ENCODE measurements around the gene TEDC1.
A peak's percentile ranks its signal among the peaks of the same experiment; 100 is the strongest.

TEDC1 gene

DNA sequence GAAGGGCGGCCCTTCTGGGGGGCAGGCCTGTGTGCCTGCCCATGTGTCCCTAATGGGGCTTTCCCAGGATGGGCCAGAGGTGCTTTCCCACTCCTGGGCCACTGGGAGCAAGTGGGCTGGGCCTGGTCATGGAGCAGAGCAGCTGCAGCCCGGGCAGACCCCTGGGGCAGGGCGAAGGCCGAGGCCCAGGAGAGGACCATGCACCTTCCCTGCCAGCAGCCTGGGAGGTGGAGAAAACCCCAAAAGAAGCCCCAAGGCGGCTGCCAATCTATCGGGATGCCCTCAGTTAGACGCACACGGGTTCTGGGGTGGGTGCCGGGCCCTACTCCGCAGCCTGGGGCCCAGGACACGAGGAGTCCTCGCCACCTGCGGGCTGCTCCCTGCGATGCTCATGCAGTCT lies 32.5 kb upstream of the TEDC1 start:
- no peak for DNase-seq

DNA sequence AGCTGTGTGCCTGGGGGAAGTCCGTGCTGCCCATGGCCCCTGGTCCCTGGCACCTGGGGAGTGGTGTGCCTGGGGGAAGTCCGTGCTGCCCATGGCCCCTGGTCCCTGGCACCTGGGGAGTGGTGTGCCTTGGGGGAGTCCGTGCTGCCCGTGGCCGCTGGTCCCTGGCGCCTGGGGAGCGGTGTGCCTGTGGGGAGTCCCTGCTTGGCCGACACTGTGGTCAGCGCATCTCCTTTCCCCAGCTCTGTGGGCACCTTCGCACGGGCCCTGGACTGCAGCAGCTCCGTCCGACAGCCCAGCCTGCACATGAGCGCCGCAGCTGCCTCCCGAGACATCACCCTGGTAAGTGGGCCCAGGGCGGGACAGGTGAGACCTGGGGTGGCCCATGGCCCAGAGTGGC lies 30.9 kb upstream of the TEDC1 start:
- DNase-seq: no peak

DNA sequence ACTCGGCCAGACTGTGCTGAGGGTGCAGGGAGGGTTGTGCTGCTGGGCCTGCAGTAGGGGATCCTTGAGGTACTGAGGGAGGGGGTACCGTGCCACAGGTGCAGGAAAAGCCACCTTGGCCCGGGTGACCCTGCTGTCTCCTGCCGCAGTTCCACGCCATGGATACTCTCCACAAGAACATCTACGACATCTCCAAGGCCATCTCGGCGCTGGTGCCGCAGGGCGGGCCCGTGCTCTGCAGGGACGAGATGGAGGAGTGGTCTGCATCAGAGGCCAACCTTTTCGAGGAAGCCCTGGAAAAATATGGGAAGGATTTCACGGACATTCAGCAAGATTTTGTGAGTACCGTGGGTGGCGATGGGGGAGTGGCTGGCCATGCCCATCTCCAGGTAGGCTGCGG lies 30.4 kb upstream of the TEDC1 start:
- no peak for DNase-seq

- no peak for DNase-seq
Measured at GRCh38 chr14:105461903-105462302, 29.1 kb upstream of the TEDC1 start.

- DNase-seq: no peak
Measured at GRCh38 chr14:105464501-105464900, 26.5 kb upstream of the TEDC1 start.

- peak in 1 of 2 experiments; percentile 28 for DNase-seq
Measured at GRCh38 chr14:105465209-105466031, 25.6 kb upstream of the TEDC1 start.

DNA sequence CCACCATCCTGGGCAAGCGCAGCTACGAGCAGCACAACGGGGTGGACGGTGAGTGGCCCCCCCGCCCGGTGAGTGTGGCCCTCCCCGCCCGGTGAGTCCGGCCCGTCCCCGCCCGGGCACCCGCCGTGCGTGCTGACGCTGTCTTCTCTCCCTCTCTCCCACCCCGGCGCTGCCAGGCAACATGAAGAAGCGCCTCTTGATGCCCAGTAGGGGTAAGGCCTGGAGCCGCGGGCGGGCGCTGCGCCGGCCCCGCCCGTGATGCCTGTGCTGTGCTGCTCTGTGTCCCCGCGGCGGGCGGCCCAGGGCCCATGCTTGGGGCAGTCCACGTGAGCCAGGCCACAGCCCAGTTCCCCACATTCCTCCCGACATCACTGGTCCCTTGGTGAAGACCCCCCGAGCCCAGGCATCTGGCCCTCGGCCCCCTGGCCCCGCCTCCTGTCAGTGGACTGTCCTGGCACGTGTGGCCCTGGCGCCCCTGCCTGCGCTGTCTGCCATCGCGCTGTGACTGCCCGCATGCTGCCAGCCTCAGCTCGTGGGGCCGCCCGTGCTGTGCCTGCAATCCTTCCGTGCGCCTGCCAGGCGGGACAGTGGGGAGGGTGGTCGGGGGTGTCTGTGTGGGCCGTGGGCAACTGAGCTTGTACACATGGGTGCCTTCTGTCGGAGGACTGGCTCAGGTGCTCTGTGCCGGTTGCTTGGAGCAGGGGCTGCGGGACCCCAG lies 24.4 kb upstream of the TEDC1 start:
- no peak for DNase-seq

DNA sequence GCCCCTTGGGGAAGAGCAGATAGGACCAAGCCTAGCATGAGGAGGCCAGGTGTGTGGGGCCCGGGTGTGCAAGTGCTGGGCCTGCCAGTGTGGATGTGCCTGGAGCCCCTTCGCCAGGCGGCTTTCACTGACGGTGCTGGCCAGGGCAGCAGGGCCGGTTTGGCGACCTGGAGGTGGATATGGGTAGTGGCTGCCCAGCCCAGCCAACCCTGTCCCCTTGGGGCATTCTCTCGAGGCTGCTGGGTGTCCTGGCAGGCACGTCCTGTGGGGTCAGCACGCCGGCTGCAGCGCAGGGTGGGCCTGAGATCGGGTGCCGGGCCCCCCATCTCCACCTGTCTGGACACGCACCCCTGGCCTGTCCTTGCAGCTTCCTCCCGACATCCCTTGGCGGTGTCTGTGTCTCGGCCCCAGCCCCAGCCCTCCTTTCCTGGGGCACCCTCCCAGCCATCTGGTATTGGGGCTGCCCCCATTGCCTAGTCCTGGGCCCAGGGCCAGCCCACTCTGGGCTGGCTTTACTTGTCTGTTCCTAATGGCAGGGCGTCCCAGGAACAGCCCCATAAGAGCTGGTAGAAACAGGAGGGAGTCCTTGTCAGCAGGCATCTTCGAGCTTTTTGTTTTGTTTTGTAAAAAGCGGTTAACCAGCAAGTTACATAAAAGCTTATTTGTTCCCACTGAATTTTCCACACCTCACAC lies 23.7 kb upstream of the TEDC1 start:
- DNase-seq: no peak

DNA sequence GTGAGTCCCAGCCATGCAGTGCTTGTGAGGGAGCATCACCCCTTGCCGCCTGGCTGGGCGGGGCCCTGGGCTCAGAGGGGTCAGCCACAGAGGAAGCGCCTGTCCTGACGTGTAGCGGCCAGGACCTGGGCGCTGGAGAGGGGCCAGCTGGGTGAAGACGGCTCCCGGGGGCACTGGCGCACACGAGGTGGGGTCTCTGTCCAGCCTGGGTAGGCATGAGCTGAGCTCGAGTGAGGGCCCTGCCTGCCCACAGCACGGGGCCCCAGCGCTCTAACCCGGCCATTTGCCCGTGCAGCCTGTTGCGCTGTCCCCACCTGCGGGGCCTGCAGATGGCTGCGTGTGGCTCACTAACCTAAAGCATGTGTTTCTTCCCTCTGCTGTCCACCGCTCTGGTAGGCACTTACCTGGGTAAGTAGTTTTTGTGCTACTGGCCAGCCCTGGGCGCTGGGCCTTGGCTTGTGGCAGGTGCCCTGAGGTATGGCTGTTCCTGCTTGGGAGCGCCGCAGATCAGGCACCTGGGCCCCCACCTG lies 23.0 kb upstream of the TEDC1 start:
- DNase-seq: no peak

- DNase-seq: no peak
Measured at GRCh38 chr14:105468621-105469241, 22.3 kb upstream of the TEDC1 start.

DNA sequence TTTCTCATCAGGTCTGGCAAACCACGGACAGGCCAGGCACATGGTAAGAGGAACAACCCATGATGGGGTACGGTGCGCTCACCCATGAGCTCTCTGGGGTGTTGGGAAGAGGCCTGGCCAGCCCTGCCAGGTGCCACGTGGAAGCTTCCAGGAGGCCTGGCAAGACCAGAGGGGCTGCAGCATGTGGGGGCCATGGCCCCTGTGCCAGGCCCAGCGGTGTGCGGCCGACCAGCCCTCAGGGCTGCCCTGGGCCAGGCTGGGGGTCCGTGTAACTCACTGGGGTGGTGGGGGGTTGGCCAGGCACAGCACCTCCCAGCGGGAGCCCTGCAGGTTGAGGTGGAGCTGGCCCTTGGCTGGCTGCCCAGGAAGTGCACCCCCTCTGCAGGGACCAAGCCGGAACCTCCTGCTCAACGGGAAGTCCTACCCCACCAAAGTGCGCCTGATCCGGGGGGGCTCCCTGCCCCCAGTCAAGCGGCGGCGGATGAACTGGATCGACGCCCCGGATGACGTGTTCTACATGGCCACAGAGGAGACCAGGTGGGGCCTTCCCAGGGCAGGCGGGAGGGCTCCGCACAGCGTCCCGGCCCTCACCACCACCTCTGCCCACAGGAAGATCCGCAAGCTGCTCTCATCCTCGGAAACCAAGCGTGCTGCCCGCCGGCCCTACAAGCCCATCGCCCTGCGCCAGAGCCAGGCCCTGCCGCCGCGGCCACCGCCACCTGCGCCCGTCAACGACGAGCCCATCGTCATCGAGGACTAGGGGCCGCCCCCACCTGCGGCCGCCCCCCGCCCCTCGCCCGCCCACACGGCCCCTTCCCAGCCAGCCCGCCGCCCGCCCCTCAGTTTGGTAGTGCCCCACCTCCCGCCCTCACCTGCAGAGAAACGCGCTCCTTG lies 21.3 kb upstream of the TEDC1 start:
- DNase-seq: no peak

DNA sequence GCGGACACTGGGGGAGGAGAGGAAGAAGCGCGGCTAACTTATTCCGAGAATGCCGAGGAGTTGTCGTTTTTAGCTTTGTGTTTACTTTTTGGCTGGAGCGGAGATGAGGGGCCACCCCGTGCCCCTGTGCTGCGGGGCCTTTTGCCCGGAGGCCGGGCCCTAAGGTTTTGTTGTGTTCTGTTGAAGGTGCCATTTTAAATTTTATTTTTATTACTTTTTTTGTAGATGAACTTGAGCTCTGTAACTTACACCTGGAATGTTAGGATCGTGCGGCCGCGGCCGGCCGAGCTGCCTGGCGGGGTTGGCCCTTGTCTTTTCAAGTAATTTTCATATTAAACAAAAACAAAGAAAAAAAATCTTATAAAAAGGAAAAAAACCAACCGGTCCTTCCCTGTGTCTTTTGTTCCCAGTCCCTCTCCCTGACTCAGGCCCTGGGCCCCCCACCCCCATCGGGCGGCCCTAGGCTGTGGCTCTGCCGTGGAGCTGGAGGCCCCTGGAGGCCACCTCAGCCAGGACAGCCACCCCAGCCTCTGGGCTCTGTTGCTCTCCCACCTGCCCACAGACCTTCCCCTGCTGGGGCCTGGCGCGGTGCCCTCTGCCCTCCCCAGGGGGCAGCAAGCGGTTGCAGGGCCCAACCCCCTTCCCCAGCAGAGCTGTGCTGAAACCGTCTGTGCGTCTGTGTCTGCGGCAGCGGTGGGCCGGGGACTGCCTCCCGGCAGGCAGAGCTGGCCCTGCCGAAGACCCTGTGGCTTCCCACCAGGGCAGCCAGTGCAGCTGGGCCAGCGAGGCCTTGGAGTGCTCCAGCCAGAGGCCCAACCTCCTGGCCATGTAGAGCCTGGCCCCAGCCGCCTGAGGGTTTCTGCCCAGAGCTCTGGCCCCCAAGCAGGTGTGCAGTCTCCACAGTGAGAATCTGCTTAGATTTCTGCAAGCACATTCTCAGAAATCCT lies 20.4 kb upstream of the TEDC1 start:
- DNase-seq: peak; percentile 79 to 85

DNA sequence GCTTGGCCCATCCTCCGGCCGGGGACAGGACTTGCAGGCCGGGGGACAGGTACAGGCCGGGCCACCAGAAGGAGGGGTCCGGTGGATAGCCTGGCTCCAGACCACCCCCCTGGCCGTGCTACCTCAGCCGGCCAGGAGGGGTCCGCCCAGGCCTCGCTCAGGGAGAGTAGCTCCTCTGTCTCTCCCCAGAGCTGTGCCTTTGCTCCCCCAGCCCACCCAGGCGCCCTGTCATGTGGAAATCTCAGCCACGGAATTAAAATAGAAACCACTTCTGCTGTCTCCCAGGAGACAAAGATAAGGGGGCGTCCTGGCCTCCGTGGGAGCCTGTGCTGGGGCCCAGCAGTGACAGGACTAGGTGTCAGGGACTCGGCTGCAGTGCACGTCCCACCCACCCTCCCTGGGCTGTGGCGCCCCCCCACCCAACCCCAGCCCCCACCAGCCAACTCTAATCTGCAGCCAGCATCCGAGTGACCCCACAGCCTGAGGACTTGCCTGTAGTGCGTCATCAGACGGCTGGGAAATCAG lies 19.7 kb upstream of the TEDC1 start:
- DNase-seq: no peak

DNA sequence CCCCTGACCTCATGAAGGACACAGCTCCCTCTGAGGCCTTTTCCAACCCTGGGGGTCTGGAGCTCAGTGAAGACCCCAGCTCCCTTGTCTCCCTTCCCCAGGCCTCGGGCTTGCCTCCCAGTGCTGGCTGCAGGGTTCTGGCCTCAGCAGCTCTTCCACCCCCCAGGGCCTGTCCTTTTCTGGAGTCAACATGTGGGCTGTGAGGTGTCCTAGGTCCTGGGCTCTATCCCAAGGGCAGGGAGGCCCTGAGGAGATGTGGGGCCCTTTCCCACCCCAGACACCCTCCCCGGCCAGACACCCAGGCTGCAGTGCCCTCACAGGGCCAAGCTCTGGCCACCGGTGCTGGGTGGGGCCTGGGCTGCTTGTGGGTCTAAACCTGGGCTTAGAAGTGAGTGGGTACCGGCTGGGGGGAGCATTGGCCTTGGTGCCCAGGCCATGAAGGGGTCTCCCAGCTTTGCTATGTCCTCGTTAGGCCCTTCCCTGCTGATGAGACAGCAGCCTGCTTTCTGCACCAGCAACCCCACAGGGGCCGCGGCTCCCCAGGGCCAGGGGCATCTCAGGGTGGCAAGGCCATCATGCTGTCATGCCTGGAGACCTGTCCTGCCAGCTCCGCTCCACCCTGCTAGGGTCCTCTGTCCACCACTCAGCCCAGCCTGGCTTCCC lies 19.1 kb upstream of the TEDC1 start:
- DNase-seq: no peak

DNA sequence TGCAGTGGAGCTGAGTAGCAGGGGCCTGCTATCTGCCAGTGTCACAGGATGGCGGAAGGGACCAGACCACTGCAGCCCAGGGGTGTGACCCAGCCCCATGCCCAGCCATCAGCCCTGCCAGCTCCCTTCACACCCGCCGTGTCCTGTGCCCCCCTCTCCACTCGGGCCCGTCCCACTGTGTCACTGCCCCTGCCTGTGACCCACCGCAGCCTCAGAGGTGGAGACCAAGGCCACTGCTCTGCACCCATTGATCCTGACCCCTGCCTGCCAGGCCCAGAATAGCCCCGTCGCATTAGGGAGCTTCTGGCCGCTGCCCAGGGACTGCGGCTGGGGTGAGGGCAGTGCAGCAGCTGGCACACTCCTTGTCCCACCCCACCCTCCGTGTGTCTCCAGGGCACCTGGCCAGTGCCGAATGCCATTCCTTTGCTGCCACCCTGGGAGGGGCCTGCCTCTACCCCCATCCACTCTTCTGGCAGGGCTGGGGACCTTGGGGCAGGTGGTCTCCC lies 18.5 kb upstream of the TEDC1 start:
- DNase-seq: no peak

GRCh38 chr14:105473033-105473676 lies 17.9 kb upstream of the TEDC1 start:
- DNase-seq: peak in 1 of 2 experiments; percentile 42

DNA sequence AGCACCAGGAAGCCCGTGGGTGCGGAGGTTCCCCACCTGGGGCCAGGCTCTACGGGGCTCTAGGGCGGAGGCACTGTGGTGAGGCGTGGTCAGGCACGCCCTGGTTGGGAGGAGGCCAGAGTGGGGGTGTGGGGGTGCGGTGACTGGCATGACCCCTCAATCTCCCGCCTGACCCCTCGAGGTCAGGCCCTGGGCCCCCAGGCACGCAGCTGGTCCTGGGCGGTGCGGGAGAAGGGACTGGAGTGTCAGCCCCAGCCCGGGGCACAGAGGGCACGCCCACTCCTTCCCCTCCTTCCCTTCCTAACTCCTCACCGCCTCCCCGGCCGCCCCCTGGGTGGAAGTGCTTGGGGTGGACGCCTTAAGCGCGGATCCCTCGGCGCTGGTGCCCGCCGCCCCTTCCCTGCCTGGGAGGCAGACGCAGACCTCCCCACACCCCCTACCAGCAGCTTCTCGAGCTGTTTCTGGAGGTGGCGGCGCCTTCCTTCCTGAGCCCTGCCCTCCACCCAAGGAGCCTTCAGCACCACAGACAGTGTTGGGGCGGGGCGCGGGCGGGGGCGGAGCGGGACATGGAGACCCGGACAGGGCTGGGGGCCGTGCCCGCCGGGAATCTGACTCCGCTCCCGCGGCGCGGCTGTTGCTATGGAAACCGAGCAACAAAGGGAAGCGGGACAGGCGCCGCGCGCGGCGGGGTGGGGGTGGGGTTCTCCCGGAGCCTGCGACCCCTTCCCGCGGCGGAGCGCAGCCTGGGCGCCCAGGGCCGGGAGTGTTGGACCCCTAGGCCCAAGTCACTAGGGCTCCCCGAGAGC lies 17.2 kb upstream of the TEDC1 start:
- DNase-seq: peak; percentile 87

All from NCI-H2081 (cell line).